ENCODE measurements around the gene CPNE1.

DNA sequence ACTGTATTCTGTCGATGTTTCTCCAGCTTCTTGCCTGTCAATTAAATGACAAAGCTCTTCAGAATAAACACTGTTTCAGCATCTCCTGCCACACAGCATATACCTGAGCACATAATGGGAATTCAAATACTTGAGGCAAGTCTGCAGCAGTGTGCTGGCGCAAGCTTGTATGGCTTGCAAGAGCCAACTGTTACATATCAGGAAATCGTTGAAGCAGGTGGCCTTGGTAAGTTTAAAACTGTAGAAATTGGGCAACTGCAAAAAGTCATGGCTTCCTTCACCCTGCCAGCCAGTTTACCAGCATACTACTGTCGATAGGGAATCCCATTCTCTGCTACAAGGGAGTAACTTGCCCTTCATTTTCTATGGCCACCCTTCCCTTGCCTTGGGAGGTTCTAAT, 23.0 kb downstream of the CPNE1 start:
- TF ChIP-seq, protein P1, sequence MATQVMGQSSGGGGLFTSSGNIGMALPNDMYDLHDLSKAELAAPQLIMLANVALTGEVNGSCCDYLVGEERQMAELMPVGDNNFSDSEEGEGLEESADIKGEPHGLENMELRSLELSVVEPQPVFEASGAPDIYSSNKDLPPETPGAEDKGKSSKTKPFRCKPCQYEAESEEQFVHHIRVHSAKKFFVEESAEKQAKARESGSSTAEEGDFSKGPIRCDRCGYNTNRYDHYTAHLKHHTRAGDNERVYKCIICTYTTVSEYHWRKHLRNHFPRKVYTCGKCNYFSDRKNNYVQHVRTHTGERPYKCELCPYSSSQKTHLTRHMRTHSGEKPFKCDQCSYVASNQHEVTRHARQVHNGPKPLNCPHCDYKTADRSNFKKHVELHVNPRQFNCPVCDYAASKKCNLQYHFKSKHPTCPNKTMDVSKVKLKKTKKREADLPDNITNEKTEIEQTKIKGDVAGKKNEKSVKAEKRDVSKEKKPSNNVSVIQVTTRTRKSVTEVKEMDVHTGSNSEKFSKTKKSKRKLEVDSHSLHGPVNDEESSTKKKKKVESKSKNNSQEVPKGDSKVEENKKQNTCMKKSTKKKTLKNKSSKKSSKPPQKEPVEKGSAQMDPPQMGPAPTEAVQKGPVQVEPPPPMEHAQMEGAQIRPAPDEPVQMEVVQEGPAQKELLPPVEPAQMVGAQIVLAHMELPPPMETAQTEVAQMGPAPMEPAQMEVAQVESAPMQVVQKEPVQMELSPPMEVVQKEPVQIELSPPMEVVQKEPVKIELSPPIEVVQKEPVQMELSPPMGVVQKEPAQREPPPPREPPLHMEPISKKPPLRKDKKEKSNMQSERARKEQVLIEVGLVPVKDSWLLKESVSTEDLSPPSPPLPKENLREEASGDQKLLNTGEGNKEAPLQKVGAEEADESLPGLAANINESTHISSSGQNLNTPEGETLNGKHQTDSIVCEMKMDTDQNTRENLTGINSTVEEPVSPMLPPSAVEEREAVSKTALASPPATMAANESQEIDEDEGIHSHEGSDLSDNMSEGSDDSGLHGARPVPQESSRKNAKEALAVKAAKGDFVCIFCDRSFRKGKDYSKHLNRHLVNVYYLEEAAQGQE (IDR thresholded peaks at IDR 0.05; ENCODE audit: insufficient read depth in 1 of 2, low read depth in 2 of 2, low read length in 2 of 2): no peak
- TF ChIP-seq SIN3A (IDR thresholded peaks at IDR 0.05; ENCODE audit: borderline replicate concordance, insufficient read depth, low read length): no peak

Measured in PFSK-1 (cell line).